Tongue (tissue), 2 donors: ENCODE data around the gene PSMG4. TPM values are rescaled to one million over a fixed set of nuclear protein-coding genes. Genes with fewer than 3 reads are reported as not detected.
"Not testable (repeated sequence)": the region's sequence is repeated elsewhere in the genome, so short reads cannot be mapped to it uniquely, and the experiment has no call there.

ENCODE experiments used
- DNase-seq: peaks from one replicate; pipeline ENCODE4 v3.0.0-alpha.2; 2015
- total RNA-seq: library from RNA; depleted of rRNA; stranded (reverse); fragments of >200 nt; gene quantifications from one replicate; pipeline ENCODE4 v1.2.3, GENCODE V29; 2014

The PSMG4 gene
- total RNA-seq, 1 donor from 2014 or later, result 11.9 TPM

- DNase-seq, result peak; percentile 82
These were observed 27.9 kb upstream of the PSMG4 start for GRCh38 chr6:3230900-3231246.

DNA sequence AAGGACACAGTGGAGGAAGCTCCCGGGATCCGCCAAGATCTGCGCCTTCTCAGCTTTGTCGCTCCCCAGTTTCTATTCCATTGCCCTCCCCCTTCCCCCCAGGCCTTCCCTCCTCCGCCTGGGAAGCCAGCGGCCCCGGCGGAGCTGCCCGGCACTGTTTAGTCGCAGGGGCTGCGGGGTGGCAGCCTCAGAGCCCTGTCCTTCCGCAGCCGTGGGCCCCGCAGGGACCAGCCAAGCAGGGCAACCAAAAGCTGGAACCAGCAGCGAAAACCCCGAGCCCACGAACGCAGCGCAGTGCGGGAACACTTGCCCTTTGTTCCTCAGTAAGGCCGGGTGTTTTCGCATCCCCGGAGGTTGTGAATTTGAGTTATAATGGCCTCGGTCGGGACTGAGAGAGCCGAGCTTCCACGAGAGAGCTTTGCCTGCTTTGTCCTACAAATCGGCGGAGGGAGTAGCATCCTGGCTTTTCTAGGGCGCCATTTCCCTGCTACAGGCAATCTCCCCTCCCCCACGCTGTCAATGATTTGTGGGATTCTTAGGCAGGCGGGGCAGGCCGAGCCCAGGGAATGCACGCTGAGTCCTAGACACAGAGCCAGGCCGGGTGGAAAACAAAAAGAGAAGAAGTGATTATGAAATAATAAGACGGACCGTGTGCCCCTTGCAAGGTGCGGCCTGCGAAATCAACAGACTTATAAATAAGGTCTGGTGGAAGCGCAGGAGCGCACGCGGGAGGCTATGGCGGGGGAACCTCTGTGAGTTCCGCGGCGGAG is 27.3 kb upstream of the PSMG4 start:
- DNase-seq, result peak; percentile 89

- DNase-seq, result peak; percentile 32
These were observed 26.5 kb upstream of the PSMG4 start for GRCh38 chr6:3232017-3232945.

DNA sequence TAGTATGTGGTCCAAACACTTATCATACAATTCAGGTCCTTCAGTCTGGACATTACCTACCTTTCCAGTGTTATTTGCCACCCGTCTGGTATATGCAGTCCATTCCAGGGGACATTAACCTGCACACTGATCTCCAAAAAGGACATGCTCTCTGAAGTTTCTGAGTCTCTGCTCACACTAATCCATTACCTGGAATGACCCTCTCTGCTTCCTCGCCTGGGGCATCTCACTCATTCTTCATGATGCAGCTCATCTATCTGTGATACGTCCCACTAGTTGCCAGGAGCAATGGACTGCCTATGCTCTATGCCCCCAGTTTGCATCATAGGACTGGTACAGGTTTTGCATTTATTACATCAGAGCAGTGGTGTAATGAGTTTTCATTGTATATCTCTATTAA is 25.4 kb upstream of the PSMG4 start:
- no peak for DNase-seq

- DNase-seq, result no peak
These were observed 24.8 kb upstream of the PSMG4 start for GRCh38 chr6:3233904-3234303.

DNA sequence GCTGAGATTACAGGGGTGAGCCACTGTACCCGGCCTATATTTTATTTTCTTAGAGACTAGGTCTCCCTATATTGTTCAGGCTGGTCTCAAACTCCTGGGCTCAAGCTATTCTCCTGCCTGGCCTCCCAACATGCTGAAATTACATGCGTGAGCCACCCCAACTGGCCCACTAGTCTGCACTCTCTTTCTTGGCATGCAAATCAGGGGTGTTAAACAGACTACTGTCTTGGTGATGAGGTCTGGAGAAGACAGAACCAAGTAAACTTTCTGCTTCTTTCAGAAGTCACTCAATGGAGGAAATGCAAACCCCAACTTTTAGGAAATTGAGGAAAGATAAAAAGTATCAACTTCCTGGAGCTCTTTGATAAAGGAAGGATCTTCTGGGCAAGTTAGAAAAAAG is 23.3 kb upstream of the PSMG4 start:
- DNase-seq, result no peak

- no peak for DNase-seq
These were observed 22.7 kb upstream of the PSMG4 start for GRCh38 chr6:3236005-3236404.

- peak; percentile 57 for DNase-seq
These were observed 20.7 kb upstream of the PSMG4 start for GRCh38 chr6:3237761-3238662.

- no peak for DNase-seq
These were observed 19.5 kb upstream of the PSMG4 start for GRCh38 chr6:3239110-3239830.

- no peak for DNase-seq
These were observed 18.2 kb upstream of the PSMG4 start for GRCh38 chr6:3240595-3240994.

DNA sequence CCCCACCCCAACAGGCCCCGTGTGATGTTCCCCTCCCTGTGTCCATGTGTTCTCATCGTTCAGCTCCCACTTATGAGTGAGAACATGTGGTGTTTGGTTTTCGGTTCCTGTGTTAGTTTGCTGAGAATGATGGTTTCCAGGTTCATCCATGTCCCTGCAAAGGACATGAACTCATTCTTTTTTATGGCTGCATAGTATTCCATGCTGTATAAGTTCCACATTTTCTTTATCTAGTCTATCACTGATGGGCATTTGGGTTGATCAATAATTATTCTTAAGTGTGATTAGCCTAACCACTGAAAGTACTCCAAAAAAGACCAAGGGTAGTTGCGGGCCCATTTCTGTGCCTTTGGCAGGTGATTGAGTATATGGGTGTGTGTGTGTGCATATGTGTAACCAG is 17.0 kb upstream of the PSMG4 start:
- not testable (repeated sequence) for DNase-seq

- DNase-seq, result no peak
These were observed 16.0 kb upstream of the PSMG4 start for GRCh38 chr6:3242768-3243167.

DNA sequence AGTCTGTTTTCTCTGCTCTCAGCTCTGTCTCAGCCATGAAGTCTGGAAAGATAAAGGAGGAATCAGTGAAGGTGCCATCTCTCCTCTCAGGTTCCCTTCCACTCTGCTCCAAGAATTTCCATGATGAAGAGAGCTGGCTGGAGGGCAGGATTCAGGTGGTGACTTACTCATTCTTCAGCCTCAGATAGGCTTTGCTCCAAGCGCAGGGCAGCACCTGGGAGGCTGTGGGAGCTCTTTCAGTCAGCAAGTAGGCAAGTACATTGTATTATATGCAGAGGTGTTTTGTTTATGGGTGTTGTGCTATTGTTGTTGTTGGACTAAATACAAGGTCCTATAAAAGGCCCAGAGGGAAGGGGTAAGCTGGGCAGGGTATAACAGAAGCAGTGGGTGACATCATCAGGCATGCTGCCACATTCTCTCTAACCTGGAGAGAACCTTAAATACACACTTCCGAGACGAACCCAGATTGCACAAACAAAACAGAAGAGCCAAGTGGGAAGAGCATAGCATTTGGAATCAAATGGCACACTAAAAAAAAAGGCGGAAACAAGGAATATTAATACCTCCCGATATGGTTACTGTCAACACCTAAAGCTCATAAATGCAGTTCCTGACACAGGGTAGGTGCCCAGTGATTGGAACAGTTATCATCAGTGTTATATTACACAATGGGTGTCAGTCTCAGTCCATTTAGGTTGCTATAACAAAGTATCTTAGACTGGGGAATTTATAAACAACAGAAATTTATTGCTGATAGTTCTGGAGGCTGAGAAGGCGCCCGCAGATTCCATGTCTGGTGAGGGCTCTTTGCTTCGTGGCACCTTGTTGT is 14.5 kb upstream of the PSMG4 start:
- no peak for DNase-seq

GRCh38 chr6:3244832-3245161 is 13.9 kb upstream of the PSMG4 start:
- not testable (repeated sequence) for DNase-seq

DNA sequence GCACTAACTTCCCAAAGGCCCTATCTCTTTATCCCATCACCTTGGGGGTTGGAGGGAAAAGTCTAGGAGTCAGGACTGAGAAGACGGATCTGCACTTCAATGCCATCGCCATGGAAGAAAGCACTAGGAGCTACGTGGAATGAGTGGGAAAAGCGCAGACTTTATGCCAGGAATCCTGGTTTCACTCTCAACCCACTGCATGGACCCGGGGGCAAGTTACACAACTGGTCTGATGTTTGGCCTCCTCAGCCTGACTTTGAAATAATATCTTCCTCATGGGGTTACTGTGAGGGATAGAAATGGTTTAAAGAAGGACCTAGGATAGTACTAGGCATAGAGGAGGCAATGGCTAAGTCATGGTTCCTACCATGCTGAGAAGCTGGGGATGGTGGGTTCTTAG is 13.5 kb upstream of the PSMG4 start:
- no peak for DNase-seq

DNA sequence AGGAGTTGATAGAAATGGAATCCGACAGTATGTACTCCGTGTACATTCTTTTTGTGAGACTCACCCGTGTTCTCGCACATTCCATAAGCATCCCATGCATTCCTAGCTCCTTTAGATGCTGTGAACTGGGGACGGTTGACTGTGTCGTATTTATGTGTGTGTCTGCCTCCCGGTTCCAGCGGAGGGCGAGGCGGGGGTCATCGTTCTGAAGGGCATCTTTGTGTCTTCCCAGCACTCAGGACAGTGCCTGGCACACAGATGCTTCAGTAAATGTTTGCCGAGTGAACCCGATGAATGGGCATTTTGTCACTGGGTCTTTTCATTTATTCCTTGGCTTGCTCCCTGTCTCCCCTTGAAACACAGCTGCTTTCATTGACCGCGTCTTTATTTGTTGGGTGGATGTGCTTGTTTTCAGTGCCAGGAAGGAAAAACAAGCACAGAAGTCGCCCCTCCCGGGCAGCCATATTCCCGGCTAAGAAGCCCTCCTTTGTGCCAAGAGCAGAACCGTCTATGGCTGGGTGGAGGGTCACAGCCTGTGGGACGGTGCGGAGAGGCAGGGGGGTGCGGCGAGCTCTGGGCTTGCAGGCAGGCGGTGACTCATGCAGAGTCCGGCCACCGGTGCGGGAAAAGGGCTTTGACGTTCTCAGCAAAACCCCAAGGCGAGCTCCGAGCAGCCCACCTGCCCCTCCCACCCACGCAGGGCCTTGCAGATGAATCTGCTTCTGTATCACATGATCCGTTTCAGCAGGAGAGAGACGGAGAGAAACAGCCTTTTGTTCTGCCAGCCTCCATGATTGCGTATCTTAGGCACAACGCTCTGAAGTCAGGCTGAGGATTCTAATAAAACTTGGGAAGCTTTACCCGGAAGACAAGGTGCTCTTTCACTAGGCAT is 11.2 kb upstream of the PSMG4 start:
- DNase-seq, result peak; percentile 86

- no peak for DNase-seq
These were observed 8.9 kb upstream of the PSMG4 start for GRCh38 chr6:3249821-3250220.

DNA sequence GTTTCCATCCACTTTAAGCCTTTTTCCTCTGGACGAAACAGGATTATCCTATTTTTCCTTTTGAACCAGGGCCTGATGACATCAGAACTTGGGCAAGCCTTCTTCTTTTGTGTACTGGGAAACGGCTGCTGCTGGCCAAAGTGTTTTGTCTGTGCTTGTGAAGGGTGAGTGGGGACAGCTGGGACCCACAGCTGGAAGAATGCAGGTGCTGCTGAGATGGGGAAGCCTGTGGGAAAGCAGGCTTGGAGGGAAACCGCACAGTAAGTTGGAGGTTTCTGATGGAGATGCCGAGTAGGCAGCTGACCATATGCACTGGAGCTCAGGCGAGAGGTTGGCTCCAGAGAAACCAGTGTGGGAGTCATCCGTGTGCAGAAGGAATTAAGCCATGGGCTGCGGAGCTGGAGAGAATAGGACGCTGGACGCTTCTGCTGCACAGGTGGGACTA is 8.5 kb upstream of the PSMG4 start:
- peak; percentile 92 for DNase-seq

DNA sequence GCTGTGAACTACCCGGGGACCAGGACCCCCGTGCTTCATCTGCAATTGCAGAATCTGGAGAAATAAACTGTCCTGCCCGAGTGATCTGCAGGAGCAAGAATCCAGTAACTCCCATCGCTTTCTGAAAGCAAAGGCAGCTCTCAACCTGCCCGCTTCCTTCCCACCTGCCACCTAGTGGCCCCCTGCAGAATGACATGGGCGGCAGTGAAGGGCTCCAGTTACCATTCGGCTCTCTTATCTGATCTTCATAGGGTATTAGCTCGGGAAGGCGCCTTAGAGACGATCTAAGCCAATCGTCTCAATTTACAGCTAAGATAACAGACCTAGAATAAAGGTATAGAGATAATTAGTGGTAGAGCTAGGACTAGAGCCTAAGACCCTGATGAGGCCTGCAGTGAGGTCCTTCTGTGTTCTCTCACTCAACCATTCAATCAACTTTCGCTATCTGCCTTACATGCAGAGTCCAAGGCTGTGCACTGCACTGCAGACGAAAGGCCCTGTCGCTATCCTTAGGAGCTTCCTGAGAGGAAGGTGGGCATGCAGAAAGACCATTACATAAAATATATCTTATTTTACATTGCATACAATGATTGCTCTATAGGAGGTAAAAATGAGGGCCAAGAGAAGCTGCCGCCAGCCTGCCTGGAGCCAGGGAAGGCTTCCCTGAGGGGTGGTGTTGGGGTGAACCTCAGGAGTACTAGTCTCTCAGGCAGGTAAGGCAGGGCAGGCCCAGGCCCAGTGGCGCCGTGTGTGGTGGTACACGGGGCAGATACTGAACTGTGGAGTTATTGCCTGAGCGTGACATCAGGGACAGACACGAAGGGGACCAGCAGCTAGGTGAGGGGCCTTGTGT is 7.1 kb upstream of the PSMG4 start:
- DNase-seq, result peak; percentile 92
